ENCODE measurements around the gene PDGFD. TPM values are rescaled to one million over a fixed set of nuclear protein-coding genes. Genes with fewer than 3 reads are reported as not detected.

Gene PDGFD
- total RNA-seq, 1 donor from 2014 or later: 0.45 TPM

DNA sequence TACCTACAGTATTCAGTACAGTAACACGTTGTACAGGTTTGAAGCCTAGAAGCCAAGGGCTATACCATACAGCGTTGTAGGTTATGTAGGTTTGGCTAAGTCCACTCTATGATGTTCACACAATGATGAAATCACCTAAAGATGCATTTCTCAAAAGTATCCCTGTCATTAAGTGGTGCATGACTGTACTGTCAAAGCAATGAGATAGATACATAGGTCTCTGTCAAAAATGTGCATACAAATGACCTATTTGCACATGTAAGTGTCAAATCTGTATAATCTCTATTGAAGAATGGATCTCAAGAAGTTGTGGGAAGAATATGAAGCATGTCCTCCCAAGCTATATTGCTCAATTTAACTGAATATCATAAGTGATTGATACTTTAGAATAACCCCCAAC lies 139.4 kb downstream of the PDGFD start:
- TF ChIP-seq, protein P1, sequence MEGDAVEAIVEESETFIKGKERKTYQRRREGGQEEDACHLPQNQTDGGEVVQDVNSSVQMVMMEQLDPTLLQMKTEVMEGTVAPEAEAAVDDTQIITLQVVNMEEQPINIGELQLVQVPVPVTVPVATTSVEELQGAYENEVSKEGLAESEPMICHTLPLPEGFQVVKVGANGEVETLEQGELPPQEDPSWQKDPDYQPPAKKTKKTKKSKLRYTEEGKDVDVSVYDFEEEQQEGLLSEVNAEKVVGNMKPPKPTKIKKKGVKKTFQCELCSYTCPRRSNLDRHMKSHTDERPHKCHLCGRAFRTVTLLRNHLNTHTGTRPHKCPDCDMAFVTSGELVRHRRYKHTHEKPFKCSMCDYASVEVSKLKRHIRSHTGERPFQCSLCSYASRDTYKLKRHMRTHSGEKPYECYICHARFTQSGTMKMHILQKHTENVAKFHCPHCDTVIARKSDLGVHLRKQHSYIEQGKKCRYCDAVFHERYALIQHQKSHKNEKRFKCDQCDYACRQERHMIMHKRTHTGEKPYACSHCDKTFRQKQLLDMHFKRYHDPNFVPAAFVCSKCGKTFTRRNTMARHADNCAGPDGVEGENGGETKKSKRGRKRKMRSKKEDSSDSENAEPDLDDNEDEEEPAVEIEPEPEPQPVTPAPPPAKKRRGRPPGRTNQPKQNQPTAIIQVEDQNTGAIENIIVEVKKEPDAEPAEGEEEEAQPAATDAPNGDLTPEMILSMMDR (IDR thresholded peaks at IDR 0.05): no peak
- Mint-ChIP-seq H3K9me3 (ENCODE audit: low read depth) (no peaks in the 10 kb centered on the region), H3K36me3 (ENCODE audit: low read depth) (no peaks in the 10 kb centered on the region), H3K27ac (ENCODE audit: unreplicated experiment) (no peak overlapping the region), H3K4me3 (ENCODE audit: unreplicated experiment) (no peak overlapping the region), H3K27me3 (ENCODE audit: low read depth) (peaks cover 2% of the 10 kb centered on the region), H3K4me1 (ENCODE audit: low read depth) (peaks cover 4% of the 10 kb centered on the region)
- DNase-seq (ENCODE audit: low spot score): no peak

DNA sequence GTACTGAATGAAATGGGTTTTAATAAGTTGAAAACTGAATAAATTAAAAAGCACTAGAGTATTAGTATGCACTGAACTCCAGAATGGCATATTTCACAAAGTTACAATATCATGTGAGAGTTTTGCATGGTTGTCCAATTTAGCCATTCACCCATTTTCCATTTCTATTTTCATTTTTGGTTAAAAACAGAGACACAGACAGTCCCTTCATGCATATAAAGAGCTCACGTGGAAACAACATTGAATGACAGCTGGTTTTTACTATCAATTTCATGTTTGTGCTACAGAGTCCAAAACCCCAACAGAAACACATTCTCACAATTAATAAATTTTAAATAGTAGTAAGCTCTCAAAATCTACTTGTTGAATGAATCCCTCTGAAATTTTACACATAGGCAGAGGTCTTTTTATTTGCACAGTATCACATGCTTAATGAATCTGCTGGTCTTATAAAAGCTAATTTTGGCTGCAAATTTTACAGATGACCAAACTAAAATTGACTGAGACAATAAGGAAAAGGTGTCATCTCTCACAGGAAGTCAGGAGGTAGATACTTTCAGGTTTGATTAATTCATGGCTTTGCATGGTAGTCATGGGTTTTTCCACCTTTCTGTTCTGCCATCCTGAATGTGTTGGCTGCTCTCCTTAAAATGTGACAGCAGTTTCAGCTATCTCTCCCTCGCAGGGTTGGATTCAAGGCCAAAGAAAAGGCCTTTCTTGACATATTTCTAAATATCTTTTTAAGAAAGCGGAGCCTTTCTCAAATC lies 148.1 kb downstream of the PDGFD start:
- H3K9me3 Mint-ChIP-seq (ENCODE audit: low read depth): no peaks in the 10 kb centered on the region
- H3K27ac Mint-ChIP-seq (ENCODE audit: unreplicated experiment): no peak overlapping the region
- TF ChIP-seq, protein P1 (IDR thresholded peaks at IDR 0.05): no peak
- H3K4me1 Mint-ChIP-seq (ENCODE audit: low read depth): no peaks in the 10 kb centered on the region
- H3K36me3 Mint-ChIP-seq (ENCODE audit: low read depth): no peaks in the 10 kb centered on the region
- H3K4me3 Mint-ChIP-seq (ENCODE audit: unreplicated experiment): no peak overlapping the region
- peaks cover 2% of the 10 kb centered on the region for H3K27me3 Mint-ChIP-seq (ENCODE audit: low read depth)
- no peak for DNase-seq (ENCODE audit: low spot score)

DNA sequence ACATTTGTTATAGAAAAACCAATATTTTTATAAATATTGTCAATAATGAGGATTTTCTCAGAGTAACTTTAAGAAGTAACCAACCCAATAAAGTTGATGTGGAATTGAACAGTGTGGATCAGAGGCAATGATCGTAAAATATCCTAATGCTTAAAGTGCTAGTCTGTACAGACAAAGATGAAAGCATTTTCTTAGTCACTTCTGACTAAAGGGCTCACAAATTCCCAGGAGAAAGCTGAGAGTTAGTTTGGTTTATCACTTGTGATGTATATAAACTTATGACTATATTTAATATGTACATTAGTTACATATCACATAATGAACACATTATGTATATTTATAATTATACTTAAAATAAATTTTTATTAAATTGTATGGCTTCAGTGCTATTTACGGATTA lies 152.9 kb downstream of the PDGFD start:
- no peak for DNase-seq (ENCODE audit: low spot score)
- H3K27ac Mint-ChIP-seq (ENCODE audit: unreplicated experiment): no peak overlapping the region
- H3K9me3 Mint-ChIP-seq (ENCODE audit: low read depth): no peaks in the 10 kb centered on the region
- H3K4me3 Mint-ChIP-seq (ENCODE audit: unreplicated experiment): no peak overlapping the region
- H3K4me1 Mint-ChIP-seq (ENCODE audit: low read depth): no peaks in the 10 kb centered on the region
- H3K27me3 Mint-ChIP-seq (ENCODE audit: low read depth): peaks cover 5% of the 10 kb centered on the region
- no peaks in the 10 kb centered on the region for H3K36me3 Mint-ChIP-seq (ENCODE audit: low read depth)
- TF ChIP-seq, protein P1 (IDR thresholded peaks at IDR 0.05): no peak

DNA sequence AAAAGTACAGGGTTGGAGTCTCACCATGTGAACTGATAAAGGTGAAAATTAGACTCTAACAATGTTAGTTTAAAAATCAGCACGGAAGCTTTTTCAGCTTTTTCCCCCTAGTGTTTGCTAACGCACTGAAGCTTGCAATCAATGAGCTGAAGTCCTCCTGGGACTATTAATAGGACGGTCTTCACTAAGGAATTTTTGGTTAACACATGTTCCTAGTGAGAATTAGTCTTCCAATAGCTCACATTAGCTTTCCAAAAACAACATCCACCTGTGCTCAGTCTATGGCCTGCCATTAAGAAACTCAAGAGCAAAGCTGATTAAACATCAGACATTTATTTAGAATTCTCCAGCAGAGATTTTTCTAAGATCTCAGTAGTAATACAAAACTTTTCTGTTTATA lies 154.2 kb downstream of the PDGFD start:
- Mint-ChIP-seq H3K4me3 (ENCODE audit: unreplicated experiment) (no peak overlapping the region), H3K27me3 (ENCODE audit: low read depth) (peaks cover 5% of the 10 kb centered on the region), H3K27ac (ENCODE audit: unreplicated experiment) (no peak overlapping the region)

DNA sequence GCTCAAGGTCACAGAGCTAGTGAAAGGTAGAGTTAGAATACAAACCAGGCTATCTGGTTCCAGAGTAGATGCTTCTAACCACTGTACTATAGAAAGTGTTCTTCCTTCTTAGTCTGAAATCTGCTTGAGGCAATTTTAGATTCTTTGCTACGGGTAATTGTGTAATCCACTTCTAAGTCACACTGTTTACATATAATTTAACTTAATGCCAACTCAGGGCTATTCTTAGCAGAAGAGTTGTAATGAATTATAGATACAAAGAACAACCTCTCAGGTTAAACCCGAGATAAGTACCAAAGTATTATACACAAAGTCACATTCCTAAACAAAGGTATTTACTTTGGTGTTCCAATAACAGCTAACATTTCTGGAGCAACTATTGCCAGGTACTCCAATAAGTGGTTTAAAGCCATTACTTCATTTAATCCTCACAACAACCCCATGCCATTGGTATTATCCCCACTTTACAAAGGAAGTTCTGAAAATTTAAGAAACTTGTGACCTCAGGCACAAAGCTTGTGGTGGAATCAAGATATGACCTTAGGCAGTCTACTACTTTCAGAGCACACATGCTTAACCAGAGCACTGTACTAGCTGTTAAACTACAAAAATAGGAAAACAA lies 158.6 kb downstream of the PDGFD start:
- DNase-seq (ENCODE audit: low spot score): no peak
- TF ChIP-seq, protein P1 (IDR thresholded peaks at IDR 0.05): no peak
- no peaks in the 10 kb centered on the region for H3K9me3 Mint-ChIP-seq (ENCODE audit: low read depth)
- H3K4me3 Mint-ChIP-seq (ENCODE audit: unreplicated experiment): no peak overlapping the region
- peaks cover 20% of the 10 kb centered on the region for H3K4me1 Mint-ChIP-seq (ENCODE audit: low read depth)
- H3K27ac Mint-ChIP-seq (ENCODE audit: unreplicated experiment): no peak overlapping the region
- H3K36me3 Mint-ChIP-seq (ENCODE audit: low read depth): no peaks in the 10 kb centered on the region
- H3K27me3 Mint-ChIP-seq (ENCODE audit: low read depth): peaks cover 3% of the 10 kb centered on the region

More for the DNA sequence above, 154.2 kb downstream of the PDGFD start:
- H3K36me3 Mint-ChIP-seq (ENCODE audit: low read depth): no peaks in the 10 kb centered on the region
- no peaks in the 10 kb centered on the region for H3K9me3 Mint-ChIP-seq (ENCODE audit: low read depth)
- H3K4me1 Mint-ChIP-seq (ENCODE audit: low read depth): no peaks in the 10 kb centered on the region
- no peak for DNase-seq (ENCODE audit: low spot score)
- TF ChIP-seq, protein P1 (IDR thresholded peaks at IDR 0.05): no peak
